GM10266 (cell line): ENCODE measurements around the gene KLK5.
A peak's percentile ranks its signal among the peaks of the same experiment; 100 is the strongest.

Source experiments
- DNase-seq: peaks from one replicate; pipeline ENCODE4 v3.0.0; 2012; ENCODE audit errors: extremely low spot score
- CTCF ChIP-seq: IDR thresholded peaks from 2 replicates; pipeline ENCODE4 v1.5.1; 2012; ENCODE audit warnings: mild to moderate bottlenecking, low read depth; ENCODE audit not compliant: control insufficient read depth, insufficient read depth; ENCODE audit errors: missing control alignments

The KLK5 gene

GRCh38 chr19:50922317-50922853 is 30.5 kb downstream of the KLK5 start:
- peak; percentile 92 for TF ChIP-seq CTCF
- peak; percentile 84 for DNase-seq

GRCh38 chr19:50921426-50922316 is 31.2 kb downstream of the KLK5 start:
- DNase-seq = no peak

GRCh38 chr19:50916069-50916468 is 36.8 kb downstream of the KLK5 start:
- no peak for DNase-seq
- no peak for TF ChIP-seq CTCF

More at GRCh38 chr19:50921426-50922316, 31.2 kb downstream of the KLK5 start:
- no peak for TF ChIP-seq CTCF

- no peak for TF ChIP-seq CTCF
- DNase-seq = no peak
Measured at GRCh38 chr19:50912727-50913716, 39.8 kb downstream of the KLK5 start.

- TF ChIP-seq CTCF = no peak
- DNase-seq = no peak
Measured at GRCh38 chr19:50912102-50912599, 40.7 kb downstream of the KLK5 start.

GRCh38 chr19:50911206-50912101 is 41.4 kb downstream of the KLK5 start, which contains the start of gene KLK4:
Gene KLK4, minus strand, starts transcription at chr19:50911395. Its CDS starts 657 bp downstream, at chr19:50910738.
- TF ChIP-seq CTCF = no peak
- DNase-seq = no peak
